Effector memory CD4-positive, alpha-beta T cell (primary cell): ENCODE measurements around the gene ELFN1.

Experiments used
- DNase-seq, 3 donors: peaks; one replicate each; pipeline ENCODE4 v3.0.0-alpha.2; 2020
- H3K27ac ChIP-seq: 2 replicates; pipeline ENCODE4 v1.7.0; 2013; ENCODE audit warnings: mild to moderate bottlenecking, low read length, moderate library complexity; ENCODE audit not compliant: insufficient read depth, poor library complexity, severe bottlenecking
- H3K27me3 ChIP-seq: replicated peaks from 2 replicates; pipeline ENCODE4 v1.7.0; 2013; ENCODE audit warnings: mild to moderate bottlenecking, low read length; ENCODE audit not compliant: insufficient read depth, control insufficient read depth, poor library complexity, severe bottlenecking
- H3K36me3 ChIP-seq: 2 replicates; pipeline ENCODE4 v1.7.0; 2013; ENCODE audit warnings: mild to moderate bottlenecking, low read length, moderate library complexity; ENCODE audit not compliant: control insufficient read depth, insufficient read depth
- H3K4me1 ChIP-seq: 2 replicates; pipeline ENCODE4 v1.7.0; 2013; ENCODE audit warnings: low read length, mild to moderate bottlenecking; ENCODE audit not compliant: control insufficient read depth, insufficient read depth, poor library complexity, severe bottlenecking
- H3K4me3 ChIP-seq: 2 replicates; pipeline ENCODE4 v1.7.0; 2013; ENCODE audit warnings: low read length, low read depth, mild to moderate bottlenecking; ENCODE audit not compliant: insufficient read depth, poor library complexity, severe bottlenecking
- H3K9me3 ChIP-seq: 2 replicates; pipeline ENCODE4 v1.7.0; 2013; ENCODE audit warnings: mild to moderate bottlenecking, low read length, moderate library complexity; ENCODE audit not compliant: control insufficient read depth

Gene ELFN1

GRCh38 chr7:1741246-1741645 lies 71.2 kb downstream of the ELFN1 start:
- peaks cover 30% of the 10 kb centered on the region for H3K4me1 ChIP-seq
- no peaks in the 10 kb centered on the region for H3K9me3 ChIP-seq

DNA sequence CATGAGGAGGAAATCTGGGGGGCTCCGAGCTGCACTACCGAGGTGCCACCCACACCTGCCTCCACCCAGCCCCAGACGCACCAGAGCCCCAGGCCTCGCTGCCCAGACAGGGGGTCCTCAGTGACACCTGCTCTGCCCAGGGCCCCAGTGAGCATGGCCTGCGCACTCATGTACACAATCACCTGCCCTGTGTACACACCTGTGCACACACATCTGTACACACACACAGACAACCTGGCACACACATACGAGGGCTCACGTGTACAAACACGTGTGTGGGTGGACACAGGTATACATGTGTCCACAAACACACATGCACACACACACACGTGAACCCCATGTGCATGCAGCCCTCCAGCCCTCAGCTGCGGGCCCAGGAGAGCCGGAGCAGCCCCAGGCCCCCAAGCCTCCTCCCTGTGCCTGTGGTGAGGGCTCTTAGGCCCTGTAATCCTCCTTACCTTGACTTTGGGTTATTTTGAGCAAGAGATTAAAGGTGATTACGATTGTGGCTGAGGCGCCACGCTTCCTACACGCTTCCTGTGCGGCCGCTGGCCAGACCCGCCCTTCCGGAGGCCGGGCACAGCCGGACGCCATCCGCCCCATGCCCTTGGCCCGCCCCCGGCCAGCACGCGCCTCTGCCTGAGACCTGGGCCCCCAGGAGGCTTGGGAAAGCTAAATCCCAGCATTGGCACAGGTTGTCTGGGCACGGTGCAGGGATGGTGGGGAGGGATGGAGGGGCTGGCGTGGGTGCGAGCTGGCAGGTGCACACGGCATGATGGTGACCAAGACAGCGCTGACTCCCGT lies 71.9 kb downstream of the ELFN1 start:
- no peaks in the 10 kb centered on the region for H3K9me3 ChIP-seq
- H3K36me3 ChIP-seq = no peaks in the 10 kb centered on the region
- H3K27me3 ChIP-seq = no peaks in the 10 kb centered on the region
- no peak overlapping the region for H3K27ac ChIP-seq
- peaks cover 30% of the 10 kb centered on the region for H3K4me1 ChIP-seq
- no peak for DNase-seq
- peak overlapping the region; percentile 12 for H3K4me3 ChIP-seq

More at GRCh38 chr7:1741246-1741645, 71.2 kb downstream of the ELFN1 start:
- Histone ChIP-seq H3K4me3 (no peak overlapping the region), H3K36me3 (no peaks in the 10 kb centered on the region), H3K27ac (no peak overlapping the region), H3K27me3 (no peaks in the 10 kb centered on the region)
- DNase-seq = no peak

DNA sequence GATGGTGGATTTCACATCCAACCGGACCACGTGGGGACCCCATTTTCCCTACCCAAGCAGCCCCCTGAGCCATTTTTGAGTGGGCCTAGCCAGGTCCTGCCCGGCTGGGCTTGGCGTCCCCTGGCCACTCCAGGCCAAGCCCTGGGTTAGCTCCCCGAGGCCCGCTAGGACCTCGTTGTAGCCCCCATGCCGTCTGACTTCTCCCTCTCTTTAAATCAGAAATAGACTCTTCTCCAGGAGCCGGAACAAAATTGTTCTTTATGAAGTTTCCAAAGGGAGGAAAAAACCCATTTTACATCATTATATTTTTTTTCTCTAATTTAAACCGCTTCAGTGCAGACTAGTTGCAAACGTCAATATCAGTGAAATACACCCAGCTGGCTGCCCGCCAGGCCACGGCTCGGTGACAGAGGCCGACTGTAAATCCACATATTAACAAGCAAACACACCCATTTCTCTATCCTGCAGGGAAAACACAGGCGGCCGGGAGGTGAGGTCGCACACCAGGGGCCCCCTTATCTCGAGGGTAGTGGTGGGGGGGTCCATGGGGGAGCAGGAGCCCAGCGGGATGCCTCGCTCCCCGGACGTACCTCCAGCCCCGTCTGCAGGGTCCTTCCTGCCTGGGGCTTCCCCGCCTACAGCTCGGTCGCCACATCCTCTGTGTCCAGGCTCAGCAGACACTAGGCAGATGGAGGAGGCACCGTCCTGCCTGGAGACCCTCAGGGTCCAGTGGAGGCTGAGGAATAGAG lies 72.7 kb downstream of the ELFN1 start:
- Histone ChIP-seq H3K27me3 (no peaks in the 10 kb centered on the region), H3K27ac (no peak overlapping the region), H3K36me3 (no peaks in the 10 kb centered on the region), H3K4me3 (peak overlapping the region; percentile 12), H3K9me3 (no peaks in the 10 kb centered on the region), H3K4me1 (peaks cover 30% of the 10 kb centered on the region)
- peak in 1 of 3 donors; percentile 15 for DNase-seq

- no peak overlapping the region for H3K27ac ChIP-seq
- H3K9me3 ChIP-seq = no peaks in the 10 kb centered on the region
- no peak for DNase-seq
- H3K4me1 ChIP-seq = peaks cover 21% of the 10 kb centered on the region
- H3K27me3 ChIP-seq = no peaks in the 10 kb centered on the region
- H3K36me3 ChIP-seq = no peaks in the 10 kb centered on the region
- H3K4me3 ChIP-seq = no peak overlapping the region
These were observed 73.6 kb downstream of the ELFN1 start for GRCh38 chr7:1743481-1744230.

DNA sequence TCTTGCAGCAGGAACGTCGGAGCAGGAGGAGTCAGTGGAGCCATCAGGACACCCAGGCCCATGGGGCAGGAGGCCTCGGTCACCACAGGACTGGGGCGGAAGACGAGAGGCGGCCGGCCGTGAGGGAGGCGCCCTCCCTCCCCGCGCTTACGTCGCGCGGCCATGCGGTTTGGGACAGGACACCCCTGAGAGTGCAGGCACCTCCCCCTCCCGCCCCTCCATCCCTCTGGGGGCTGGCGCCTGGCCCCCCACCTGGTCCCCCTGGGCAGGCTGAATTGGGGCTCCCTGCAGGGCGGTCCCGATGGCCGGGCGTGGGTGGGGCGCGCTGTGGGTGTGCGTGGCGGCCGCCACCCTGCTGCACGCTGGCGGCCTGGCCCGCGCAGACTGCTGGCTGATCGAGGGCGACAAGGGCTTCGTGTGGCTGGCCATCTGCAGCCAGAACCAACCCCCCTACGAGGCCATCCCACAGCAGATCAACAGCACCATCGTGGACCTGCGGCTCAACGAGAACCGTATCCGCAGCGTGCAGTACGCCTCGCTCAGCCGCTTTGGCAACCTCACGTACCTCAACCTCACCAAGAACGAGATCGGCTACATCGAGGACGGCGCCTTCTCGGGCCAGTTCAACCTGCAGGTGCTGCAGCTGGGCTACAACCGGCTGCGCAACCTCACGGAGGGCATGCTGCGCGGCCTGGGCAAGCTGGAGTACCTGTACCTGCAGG lies 74.4 kb downstream of the ELFN1 start:
- Histone ChIP-seq H3K27ac (no peak overlapping the region), H3K4me1 (peaks cover 18% of the 10 kb centered on the region), H3K9me3 (no peaks in the 10 kb centered on the region), H3K27me3 (no peaks in the 10 kb centered on the region), H3K4me3 (no peak overlapping the region), H3K36me3 (no peaks in the 10 kb centered on the region)
- DNase-seq = no peak

DNA sequence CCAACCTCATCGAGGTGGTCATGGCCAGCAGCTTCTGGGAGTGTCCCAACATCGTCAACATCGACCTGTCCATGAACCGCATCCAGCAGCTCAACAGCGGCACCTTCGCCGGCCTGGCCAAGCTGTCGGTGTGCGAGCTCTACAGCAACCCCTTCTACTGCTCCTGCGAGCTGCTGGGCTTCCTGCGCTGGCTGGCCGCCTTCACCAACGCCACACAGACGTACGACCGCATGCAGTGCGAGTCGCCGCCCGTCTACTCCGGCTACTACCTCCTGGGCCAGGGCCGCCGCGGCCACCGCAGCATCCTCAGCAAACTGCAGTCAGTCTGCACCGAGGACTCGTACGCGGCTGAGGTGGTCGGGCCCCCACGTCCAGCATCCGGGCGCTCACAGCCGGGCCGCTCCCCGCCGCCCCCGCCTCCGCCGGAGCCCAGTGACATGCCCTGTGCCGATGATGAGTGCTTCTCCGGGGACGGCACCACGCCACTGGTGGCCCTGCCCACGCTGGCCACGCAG lies 75.0 kb downstream of the ELFN1 start:
- no peaks in the 10 kb centered on the region for H3K36me3 ChIP-seq
- DNase-seq = no peak
- no peaks in the 10 kb centered on the region for H3K9me3 ChIP-seq
- no peak overlapping the region for H3K27ac ChIP-seq
- H3K4me1 ChIP-seq = peaks cover 18% of the 10 kb centered on the region
- no peak overlapping the region for H3K4me3 ChIP-seq
- H3K27me3 ChIP-seq = no peaks in the 10 kb centered on the region

GRCh38 chr7:1745576-1746490 lies 75.8 kb downstream of the ELFN1 start:
- no peaks in the 10 kb centered on the region for H3K9me3 ChIP-seq
- H3K36me3 ChIP-seq = no peaks in the 10 kb centered on the region
- H3K4me3 ChIP-seq = no peak overlapping the region
- no peak overlapping the region for H3K27ac ChIP-seq
- no peak for DNase-seq
- H3K4me1 ChIP-seq = peaks cover 18% of the 10 kb centered on the region
- H3K27me3 ChIP-seq = no peaks in the 10 kb centered on the region

DNA sequence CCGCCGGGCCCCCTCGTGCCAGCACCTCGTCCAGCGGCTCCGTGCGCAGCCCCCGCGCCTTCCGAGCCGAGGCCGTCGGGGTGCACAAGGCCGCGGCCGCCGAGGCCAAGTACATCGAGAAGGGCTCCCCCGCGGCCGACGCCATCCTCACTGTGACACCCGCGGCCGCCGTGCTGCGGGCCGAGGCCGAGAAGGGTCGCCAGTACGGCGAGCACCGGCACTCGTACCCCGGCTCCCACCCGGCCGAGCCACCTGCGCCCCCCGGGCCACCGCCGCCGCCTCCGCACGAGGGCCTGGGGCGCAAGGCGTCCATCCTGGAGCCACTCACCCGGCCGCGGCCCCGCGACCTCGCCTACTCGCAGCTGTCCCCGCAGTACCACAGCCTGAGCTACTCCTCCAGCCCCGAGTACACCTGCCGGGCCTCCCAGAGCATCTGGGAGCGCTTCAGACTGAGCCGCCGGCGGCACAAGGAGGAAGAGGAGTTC lies 76.5 kb downstream of the ELFN1 start:
- no peak for DNase-seq
- Histone ChIP-seq H3K9me3 (no peaks in the 10 kb centered on the region), H3K36me3 (no peaks in the 10 kb centered on the region), H3K27me3 (no peaks in the 10 kb centered on the region), H3K27ac (no peak overlapping the region), H3K4me3 (no peak overlapping the region), H3K4me1 (peaks cover 13% of the 10 kb centered on the region)
